ENCODE measurements around the gene THEM4. TPM values are rescaled to one million over a fixed set of nuclear protein-coding genes. Genes with fewer than 3 reads are reported as not detected.

THEM4 gene
- total RNA-seq (10 to 100 TPM; 24.0 to 24.5 TPM), total RNA-seq (22.4 to 284 (median 75.1) reads per million in 172 experiments)
- polyA plus RNA-seq (2013, experiment 1 of 2) = 72.1 TPM
- 84.0 TPM for polyA plus RNA-seq (2013, experiment 2 of 2)

DNA sequence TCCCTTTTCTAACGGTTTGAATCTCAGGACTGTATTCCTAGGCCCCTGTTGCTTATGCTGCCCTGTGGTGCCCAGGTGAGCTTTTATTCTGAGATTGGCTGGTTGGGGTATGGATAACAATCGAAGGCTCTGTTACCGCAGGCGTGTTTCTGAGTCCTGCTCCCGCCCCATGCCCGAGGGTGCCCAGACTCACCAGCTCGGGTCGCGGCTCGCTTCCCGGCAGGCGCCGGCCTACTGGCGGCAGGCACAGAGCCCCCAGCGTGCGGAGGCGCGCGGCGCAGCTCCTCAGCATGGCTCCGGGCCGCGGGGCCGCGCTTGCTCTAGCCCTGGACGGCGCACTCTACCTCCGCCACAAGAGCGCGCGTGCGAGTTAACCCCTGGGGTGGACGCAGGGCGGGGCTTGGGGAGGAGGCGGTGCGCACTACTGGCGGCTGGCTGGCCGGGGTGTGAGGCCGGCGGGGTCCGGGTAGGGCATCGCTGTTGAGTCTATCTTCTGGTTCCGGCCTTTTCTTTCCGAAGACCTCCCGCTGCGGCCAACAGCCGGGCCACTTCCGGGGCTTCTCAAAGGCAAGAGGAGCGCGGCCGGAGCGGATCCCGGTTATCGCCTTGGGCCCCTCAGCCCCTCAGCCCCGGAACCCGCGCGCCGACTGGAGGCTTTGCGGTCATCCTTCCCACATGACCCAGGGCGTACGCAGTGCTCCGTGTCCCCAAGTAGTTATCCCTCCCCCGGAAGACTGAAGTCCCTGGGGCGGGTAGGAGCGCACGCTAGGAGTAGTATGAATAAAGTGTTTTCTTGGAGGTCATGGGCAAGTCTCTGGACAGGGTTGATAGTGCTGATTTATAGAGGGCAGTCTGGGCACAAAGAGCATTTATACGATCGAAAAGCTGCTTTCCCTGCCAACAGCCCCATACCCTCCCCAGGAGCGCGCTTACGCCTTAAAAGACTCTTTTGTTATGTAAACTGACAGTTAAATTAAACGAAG, at the start of gene THEM4:
THEM4 (minus strand) TSS at position 345 of the 983 bp plus-strand sequence; CDS start at position 292, 53 bp downstream.
- no peaks in the 10 kb centered on the region for H3K27me3 Mint-ChIP-seq
- intact Hi-C loops (cut with DNase I, micrococcal nuclease) = loop anchor here in 1 of 2 experiments (2.0 kb wide), 1 partner anchor 13 kb away; no protein-coding TSS in a partner anchor
- H3K36me3 ChIP-seq (ENCODE audit: insufficient read depth, low read length) = peaks cover 10% of the 10 kb centered on the region
- DNase-seq (peak; percentile 80 to 94 (median 90)), ATAC-seq (ENCODE audit: poor library complexity) (peak; percentile 82)
- H3K9me3 ChIP-seq (ENCODE audit: control insufficient read depth in 1 of 2, insufficient read depth in 1 of 2, low read length in 2 of 2) = peaks cover 9 to 23% of the 10 kb centered on the region in 2 experiments
- peak within 1 kb of the TSS; percentile 74 to 81 for H3K27ac ChIP-seq (ENCODE audit: low read depth in 1 of 2, low read length in 2 of 2)
- H3K27ac Mint-ChIP-seq = peak within 1 kb of the TSS; percentile 89
- H3K4me1 Mint-ChIP-seq (ENCODE audit: low read depth) = peaks cover 47% of the 10 kb centered on the region
- H3K4me3 Mint-ChIP-seq = peak within 1 kb of the TSS; percentile 88
- peak within 1 kb of the TSS; percentile 70 for H3K4me3 ChIP-seq (ENCODE audit: low read length)
- H3K36me3 Mint-ChIP-seq (ENCODE audit: low read depth) = peaks cover 46% of the 10 kb centered on the region
- ChIA-PET POLR2A (interaction anchor here (0.7 to 8.1 kb wide), 14 partner anchors 12 to 146 kb away, joined by 3 to 106 read pairs (median 5); partner anchors contain the start of genes C2CD4D and MRPL9), CTCF (interaction anchor here (0.8 to 3.2 kb wide), 7 partner anchors 8 to 87 kb away, joined by 3 to 27 read pairs (median 8); no protein-coding TSS in a partner anchor)
- H3K9me3 Mint-ChIP-seq = peaks cover 3% of the 10 kb centered on the region
- no peaks in the 10 kb centered on the region for H3K27me3 ChIP-seq (ENCODE audit: control insufficient read depth in 1 of 2, insufficient read depth in 2 of 2, low read length in 2 of 2)
- peak; percentile 12 for TF ChIP-seq CTCF (IDR thresholded peaks at IDR 0.05)
- peaks cover 46% of the 10 kb centered on the region for H3K4me1 ChIP-seq (ENCODE audit: insufficient read depth, low read length)

DNA sequence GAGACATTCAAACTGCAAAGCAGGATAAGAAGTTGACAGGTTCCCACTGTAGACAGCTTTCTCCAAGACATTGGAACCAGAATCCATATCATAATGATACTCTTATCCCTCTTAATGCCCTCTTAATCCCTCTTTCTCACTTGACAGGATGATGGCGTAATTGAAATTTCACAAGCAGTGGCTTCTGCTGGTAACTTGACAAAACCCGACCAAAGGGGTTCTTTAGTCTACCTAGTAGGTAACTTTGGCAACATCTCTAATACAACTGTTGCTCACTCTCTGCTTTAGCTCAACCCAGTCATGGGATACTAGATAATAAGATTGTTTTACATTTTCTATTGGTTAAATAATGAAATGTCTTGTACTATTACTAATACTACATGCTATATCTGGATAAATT, 49.6 kb upstream of the THEM4 start:
- no peaks in the 10 kb centered on the region for H3K9me3 Mint-ChIP-seq
- no peak for DNase-seq
- ChIA-PET POLR2A (no interaction called here), CTCF (no interaction called here)
- Histone ChIP-seq H3K27ac (ENCODE audit: low read depth in 1 of 2, low read length in 2 of 2) (no peak overlapping the region), H3K36me3 (ENCODE audit: insufficient read depth, low read length) (no peaks in the 10 kb centered on the region), H3K4me3 (ENCODE audit: low read length) (no peak overlapping the region), H3K4me1 (ENCODE audit: insufficient read depth, low read length) (no peaks in the 10 kb centered on the region), H3K27me3 (ENCODE audit: control insufficient read depth in 1 of 2, insufficient read depth in 2 of 2, low read length in 2 of 2) (no peaks in the 10 kb centered on the region), H3K9me3 (ENCODE audit: control insufficient read depth in 1 of 2, insufficient read depth in 1 of 2, low read length in 2 of 2) (no peaks in the 10 kb centered on the region)
- TF ChIP-seq CTCF (IDR thresholded peaks at IDR 0.05) = no peak
- peaks cover 6% of the 10 kb centered on the region for H3K4me1 Mint-ChIP-seq (ENCODE audit: low read depth)
- no peaks in the 10 kb centered on the region for H3K27me3 Mint-ChIP-seq
- no peak overlapping the region for H3K27ac Mint-ChIP-seq
- H3K36me3 Mint-ChIP-seq (ENCODE audit: low read depth) = no peaks in the 10 kb centered on the region
- no peak for ATAC-seq (ENCODE audit: poor library complexity)
- intact Hi-C loops (cut with DNase I, micrococcal nuclease) = no loop called here
- no peak overlapping the region for H3K4me3 Mint-ChIP-seq

DNA sequence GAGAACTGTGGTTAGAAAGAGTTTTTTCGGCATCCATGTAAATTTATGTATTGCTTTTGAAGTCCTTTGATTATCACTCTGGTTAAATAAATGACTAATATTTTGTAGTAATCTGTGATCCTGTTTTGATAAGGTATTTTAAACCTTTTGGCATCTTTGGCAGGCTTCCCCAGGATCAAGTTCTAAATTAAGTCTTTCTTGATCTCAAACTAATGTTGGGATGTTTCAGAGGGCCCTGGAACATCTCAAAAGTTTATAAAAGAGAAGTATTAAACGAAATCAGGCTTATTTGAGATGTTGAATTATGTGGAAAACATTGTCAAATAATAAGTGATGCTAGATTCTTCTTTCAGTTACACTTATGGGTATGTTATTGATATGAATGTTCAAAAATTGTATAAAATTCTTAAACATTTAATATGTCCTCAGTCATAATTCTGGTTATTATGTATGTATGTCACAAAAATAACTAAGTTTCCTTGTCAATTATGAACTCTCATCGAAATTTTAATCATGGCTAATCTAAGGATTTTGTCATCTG, 47.7 kb upstream of the THEM4 start:
- intact Hi-C loops (cut with DNase I, micrococcal nuclease) = no loop called here
- H3K4me1 ChIP-seq (ENCODE audit: insufficient read depth, low read length) = no peaks in the 10 kb centered on the region
- Mint-ChIP-seq H3K36me3 (ENCODE audit: low read depth) (no peaks in the 10 kb centered on the region), H3K4me3 (no peak overlapping the region), H3K27ac (no peak overlapping the region), H3K27me3 (no peaks in the 10 kb centered on the region), H3K4me1 (ENCODE audit: low read depth) (peaks cover 6% of the 10 kb centered on the region), H3K9me3 (no peaks in the 10 kb centered on the region)
- H3K36me3 ChIP-seq (ENCODE audit: insufficient read depth, low read length) = no peaks in the 10 kb centered on the region
- ChIA-PET POLR2A (no interaction called here), CTCF (no interaction called here)
- H3K9me3 ChIP-seq (ENCODE audit: control insufficient read depth in 1 of 2, insufficient read depth in 1 of 2, low read length in 2 of 2) = no peaks in the 10 kb centered on the region
- H3K27me3 ChIP-seq (ENCODE audit: control insufficient read depth in 1 of 2, insufficient read depth in 2 of 2, low read length in 2 of 2) = no peaks in the 10 kb centered on the region
- no peak overlapping the region for H3K4me3 ChIP-seq (ENCODE audit: low read length)
- ATAC-seq (ENCODE audit: poor library complexity) (no peak), DNase-seq (no peak)
- no peak overlapping the region for H3K27ac ChIP-seq (ENCODE audit: low read depth in 1 of 2, low read length in 2 of 2)
- TF ChIP-seq CTCF (IDR thresholded peaks at IDR 0.05) = no peak
